Transverse colon (tissue), 3 donors: ENCODE measurements around the gene LIMK2.

ENCODE experiments used
- CTCF ChIP-seq, 5 experiments: fragments of 200-600 bp in 3 of 5; fragments of 450-650 bp in 2 of 5; sonication (generic) in 3 of 5; IDR thresholded peaks; 1 replicate in 2 of 5; 2 replicates in 3 of 5; pipeline ENCODE4 v1.5.1; 2016 to 2017; ENCODE audit warnings: antibody characterized with exemption in 5 of 5, inconsistent platforms in 3 of 5, mild to moderate bottlenecking in 2 of 5, moderate library complexity in 1 of 5
- EP300 ChIP-seq: sonication (generic); formaldehyde crosslinking; IDR thresholded peaks from one replicate; pipeline ENCODE4 v1.6.1; 2017; ENCODE audit warnings: antibody characterized with exemption, low read depth

- TF ChIP-seq EP300 = no peak
- no peak for TF ChIP-seq CTCF (IDR thresholded peaks at IDR 0.05)
These were observed 3.0 kb downstream of the LIMK2 start for GRCh38 chr22:31215018-31215535.
